NCI-H2171 (cell line): ENCODE measurements around the gene ACTL8.

Experiments used
- DNase-seq: peaks from one replicate; lab custom pipeline; 2025; lab: John Stamatoyannopoulos, UW

ACTL8 gene

GRCh38 chr1:17845583-17845982 lies 90.5 kb downstream of the ACTL8 start:
- no peak for DNase-seq

GRCh38 chr1:17846341-17846740 lies 91.2 kb downstream of the ACTL8 start:
- DNase-seq: no peak

DNA sequence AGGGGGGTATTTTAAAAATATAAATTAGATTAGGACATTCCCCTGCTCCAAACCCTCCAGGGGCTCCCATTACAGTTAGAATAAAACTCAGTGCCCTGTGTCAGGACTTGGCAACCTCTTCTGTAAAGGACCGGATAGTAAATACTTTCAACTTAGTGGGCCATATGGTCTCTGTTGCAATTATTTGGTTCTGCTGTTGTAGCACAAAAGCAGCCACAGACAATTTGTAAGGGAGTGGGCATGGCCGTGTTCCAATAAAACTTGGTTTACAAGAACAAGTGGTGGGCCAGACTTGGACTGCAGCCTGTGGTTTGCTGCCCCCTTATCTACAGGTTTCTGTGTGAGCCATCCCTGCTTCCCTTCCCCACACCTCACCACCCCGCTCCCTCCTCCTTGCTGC lies 92.0 kb downstream of the ACTL8 start:
- no peak for DNase-seq

DNA sequence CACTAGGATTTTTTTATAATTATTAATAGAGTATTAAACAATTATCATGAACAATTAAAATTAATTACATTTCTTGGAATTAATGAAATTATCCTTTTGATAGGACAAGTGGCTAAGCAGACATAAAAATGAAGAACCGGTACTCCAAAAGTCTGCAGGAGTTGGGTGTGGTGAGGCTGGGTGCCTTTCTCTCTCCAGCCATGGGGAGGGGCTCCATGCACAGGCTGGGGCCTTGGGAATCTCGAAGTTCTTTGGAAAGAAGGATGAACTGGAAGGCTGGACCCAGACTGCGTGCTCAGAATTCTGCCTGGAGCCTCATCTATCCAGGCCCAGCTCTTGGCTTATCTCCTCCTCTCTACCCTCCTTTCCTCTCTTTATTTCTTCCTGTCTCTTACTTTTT lies 94.1 kb downstream of the ACTL8 start:
- no peak for DNase-seq

- no peak for DNase-seq
These were observed 95.9 kb downstream of the ACTL8 start for GRCh38 chr1:17851056-17851455.

DNA sequence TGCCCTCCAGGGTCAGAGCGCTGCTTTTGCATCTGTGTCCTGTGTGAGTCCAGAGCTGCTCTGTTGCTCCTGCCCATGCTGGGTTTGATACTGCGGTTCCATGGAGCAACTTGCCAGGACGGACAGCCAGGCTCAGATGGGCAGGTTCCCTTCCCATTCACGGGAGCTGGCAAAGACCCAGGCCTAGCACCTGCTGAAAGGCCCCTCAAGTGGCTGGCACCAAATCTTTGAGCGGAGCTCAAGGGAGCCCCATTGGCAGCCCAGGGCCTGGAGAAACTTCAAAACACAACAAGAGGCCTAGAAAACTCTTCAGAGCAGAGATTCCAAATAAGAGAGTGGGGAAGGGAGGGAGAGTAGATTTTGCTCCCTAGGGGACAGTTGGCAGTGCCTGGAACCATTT lies 97.2 kb downstream of the ACTL8 start:
- no peak for DNase-seq

GRCh38 chr1:17853241-17853935 lies 98.3 kb downstream of the ACTL8 start:
- no peak for DNase-seq

GRCh38 chr1:17856496-17857108 lies 101.5 kb downstream of the ACTL8 start:
- DNase-seq: no peak

DNA sequence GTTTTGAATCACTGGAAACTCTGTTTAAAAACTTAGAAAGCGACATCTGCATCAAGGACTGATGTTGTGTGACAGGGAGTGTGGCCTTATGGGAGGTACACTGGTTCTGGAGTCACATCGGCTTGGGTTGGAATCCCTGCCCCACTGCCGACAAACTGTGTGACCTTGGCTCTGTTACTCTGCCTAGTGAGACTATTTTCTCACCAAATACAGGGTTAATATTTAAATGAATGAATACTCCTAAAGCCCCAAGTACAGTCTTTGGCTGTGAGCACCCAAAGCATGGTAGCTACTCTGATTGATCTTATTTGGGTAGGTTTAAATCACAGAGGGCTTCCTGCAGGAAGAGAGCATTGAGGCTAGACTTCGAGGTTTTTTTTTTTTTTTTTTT lies 102.0 kb downstream of the ACTL8 start:
- no peak for DNase-seq

DNA sequence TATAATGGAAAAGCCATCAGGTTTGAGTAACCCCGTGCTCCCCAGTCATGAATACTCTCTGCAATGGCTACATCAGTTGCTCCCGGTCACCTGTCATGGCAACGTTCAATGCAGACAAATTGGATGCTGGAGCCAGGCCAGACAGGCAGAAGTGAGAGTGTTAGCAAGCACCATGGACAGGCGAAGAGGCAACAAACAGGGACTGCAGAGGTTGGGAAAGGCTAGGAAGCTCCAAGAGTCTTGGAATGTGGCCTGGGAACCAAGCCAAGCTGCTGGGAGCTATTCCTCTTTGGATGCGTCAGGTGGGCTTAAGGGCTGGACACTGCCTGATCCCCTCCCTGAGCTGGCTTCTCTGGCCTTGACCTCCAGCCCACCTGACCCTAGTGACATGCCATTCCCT lies 102.9 kb downstream of the ACTL8 start:
- no peak for DNase-seq

- no peak for DNase-seq
These were observed 105.7 kb downstream of the ACTL8 start for GRCh38 chr1:17860812-17861211.

- DNase-seq: peak; percentile 87
These were observed 106.6 kb downstream of the ACTL8 start for GRCh38 chr1:17861685-17862084.

DNA sequence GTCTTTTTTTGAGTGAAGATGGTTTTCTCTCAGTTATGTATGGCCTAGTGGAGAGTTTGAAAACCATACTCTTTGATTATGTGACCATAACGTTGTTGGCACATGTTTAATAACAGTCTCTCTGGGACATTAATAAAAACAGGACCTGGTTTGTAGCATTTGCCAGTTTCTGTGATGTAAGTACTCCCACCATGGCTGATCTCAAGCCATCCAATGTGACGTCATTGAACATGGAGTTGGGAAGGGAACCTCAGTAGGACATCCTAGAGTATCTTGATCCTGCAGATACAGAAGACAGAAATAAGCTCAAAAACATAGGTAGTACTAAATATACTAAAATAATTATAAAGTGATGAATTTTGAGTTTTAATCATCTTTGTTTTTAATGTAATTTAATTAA lies 107.0 kb downstream of the ACTL8 start:
- DNase-seq: no peak

DNA sequence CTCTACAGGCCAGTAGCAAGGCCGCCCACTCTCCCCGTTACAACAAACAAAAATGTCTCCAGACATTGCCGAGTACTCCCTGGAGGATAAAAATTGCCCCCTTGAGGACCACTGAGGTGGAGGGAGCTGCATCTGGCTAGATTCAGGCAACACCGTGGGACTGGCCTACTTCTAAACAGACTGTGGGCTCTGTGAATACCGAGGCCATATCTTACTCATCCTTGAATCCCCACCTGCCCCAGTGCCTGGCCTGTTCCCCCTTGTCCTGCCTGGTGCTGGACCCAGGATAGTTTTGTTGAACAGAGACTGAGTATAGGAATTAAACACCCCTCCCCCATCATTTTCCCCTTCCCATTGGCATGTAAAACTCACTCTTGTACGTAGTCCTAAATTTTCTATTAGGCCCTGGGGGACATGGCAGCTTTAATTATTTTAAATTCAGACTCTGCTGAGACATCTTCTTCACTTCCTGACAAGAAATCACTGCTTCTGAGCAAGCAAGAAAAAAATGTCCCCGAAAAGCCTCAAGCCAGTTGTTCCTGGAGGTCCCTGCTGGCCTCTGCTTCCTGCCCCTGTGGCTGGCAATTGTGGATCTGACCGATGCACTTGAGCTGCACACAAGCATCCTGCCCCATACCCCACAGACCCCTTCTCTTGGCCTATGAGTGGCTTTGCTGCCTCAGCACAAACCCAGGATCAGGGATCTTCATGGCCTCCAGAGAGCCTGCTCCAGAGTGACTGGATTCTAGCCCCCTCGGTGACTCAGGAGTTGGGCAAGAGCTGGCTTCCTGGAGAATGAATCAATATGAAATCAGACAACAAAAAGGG lies 111.0 kb downstream of the ACTL8 start:
- no peak for DNase-seq

- DNase-seq: no peak
These were observed 111.6 kb downstream of the ACTL8 start for GRCh38 chr1:17866740-17867029.

DNA sequence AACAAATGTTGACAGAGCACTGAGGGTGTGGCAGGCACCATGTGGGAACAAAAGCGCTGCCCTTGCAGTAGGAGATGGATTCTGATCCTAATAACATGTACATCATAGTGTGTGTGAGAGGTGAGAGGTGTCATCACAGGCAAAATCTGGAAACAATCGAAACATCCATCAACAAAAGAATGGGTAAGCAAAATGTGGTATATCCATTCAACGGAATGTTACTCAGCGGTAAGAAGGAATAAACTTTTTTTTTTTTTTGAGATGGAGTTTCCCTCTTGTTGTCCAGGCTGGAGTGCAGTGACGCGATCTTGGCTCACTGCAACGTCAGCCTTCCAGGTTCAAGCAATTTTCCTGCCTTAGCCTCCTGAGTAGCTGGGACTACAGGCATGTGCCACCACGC lies 112.3 kb downstream of the ACTL8 start:
- DNase-seq: no peak

- DNase-seq: no peak
These were observed 114.7 kb downstream of the ACTL8 start for GRCh38 chr1:17869815-17870214.

DNA sequence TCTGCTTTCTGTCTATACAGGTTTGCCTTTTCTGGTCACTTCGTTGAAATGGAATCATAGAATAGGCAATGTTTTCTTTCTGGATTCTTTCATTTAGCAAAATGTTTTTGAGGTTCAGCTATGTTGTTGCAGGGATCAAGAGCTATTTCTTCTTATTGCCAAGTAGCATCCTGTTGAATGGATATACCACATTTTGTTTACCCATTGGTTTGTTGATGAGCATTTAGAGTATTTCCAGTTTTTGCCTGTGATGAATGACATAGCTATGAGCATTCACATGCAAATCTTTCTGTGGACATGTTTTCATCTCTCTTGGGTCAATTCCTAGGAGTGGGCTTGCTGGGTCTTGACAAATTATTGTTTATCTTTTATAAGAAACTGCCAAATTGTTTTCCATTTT lies 115.5 kb downstream of the ACTL8 start:
- DNase-seq: no peak

DNA sequence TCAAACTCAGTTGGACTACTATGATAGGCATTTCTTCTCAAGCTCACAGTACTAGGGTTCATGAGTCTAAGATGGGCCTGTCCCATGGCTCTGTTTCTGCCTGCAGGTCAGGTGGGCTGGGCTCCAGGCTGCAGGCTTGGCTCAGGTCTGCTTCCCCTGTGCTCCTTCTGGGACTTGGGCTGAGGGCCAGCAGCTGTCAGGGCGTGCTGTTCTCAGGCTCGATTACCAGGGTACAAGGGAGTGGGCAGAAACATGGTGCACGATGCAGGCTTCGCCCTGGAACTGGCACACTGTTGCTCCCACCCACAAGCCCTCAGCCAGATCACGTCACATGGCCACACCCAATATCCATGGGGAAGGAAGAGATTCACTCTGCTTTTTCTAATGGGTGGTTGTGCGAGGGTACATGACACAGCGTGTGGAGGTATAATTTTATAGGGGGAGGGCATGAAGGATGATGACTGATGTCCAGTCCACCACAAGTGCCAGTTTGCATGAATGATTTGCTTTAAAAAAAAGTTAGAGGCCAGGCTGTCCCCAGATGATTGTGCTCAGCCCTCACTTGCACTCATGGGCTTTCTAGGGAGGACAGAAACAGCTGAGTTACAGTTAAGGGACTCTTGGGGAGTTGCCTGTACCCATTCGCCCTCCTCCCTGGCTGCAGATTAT lies 118.0 kb downstream of the ACTL8 start:
- DNase-seq: no peak

DNA sequence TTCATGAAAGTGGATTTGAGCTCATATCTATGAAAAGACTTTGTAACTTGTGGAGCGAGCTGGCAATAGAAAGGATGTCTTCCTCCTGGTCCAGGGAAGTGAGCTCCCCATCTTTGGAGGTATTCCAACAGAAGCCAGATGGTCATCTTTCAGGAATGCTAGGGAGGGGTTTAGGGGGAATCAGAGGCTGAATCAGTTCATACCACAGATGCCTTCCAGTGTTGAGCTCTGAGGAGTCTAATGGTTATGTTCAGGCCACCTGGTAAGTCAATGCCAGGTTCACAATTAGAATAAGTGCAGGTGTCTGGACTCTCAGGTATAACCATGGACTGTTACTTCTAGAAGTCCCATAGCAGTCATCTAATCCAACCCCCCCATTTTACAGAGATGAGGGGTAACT lies 119.1 kb downstream of the ACTL8 start:
- DNase-seq: no peak

GRCh38 chr1:17874710-17875109 lies 119.6 kb downstream of the ACTL8 start:
- DNase-seq: no peak

- no peak for DNase-seq
These were observed 120.2 kb downstream of the ACTL8 start for GRCh38 chr1:17875171-17875881.
